ENCODE results near the gene LRRC8C. TPM values are rescaled to one million over a fixed set of nuclear protein-coding genes. Genes with fewer than 3 reads are reported as not detected.

LRRC8C gene
- total and polyA plus RNA-seq, 2 of the 8 experiments (the other 6 are each of a cell fraction or from before 2014, with no cell fraction given), result 1.1 to 2.1 TPM

GRCh38 chr1:89758156-89758555 is 125.2 kb downstream of the LRRC8C start:
- TF ChIP-seq RBBP5 (IDR thresholded peaks at IDR 0.05; ENCODE audit: borderline replicate concordance, low read depth, low read length) (no peak), SIRT6 (IDR thresholded peaks at IDR 0.05; ENCODE audit: low read length) (no peak), TAF7 (optimal IDR thresholded peaks at IDR 0.05; ENCODE audit: borderline replicate concordance, low read depth, low read length) (no peak), BACH1 (IDR thresholded peaks at IDR 0.05; ENCODE audit: low read length) (no peak), POLR2AphosphoS5 (IDR thresholded peaks at IDR 0.05; ENCODE audit: low read depth, low read length) (no peak), SUZ12 (IDR thresholded peaks at IDR 0.05; ENCODE audit: low read length) (no peak), POU5F1 (IDR thresholded peaks at IDR 0.05; ENCODE audit: low read depth, low read length) (no peak)
- no peak overlapping the region for H2BK120ac ChIP-seq (replicated peaks; ENCODE audit: low read depth, low read length)
- H3K23me2 ChIP-seq (ENCODE audit: low read depth, low read length), result peaks cover 1% of the 10 kb centered on the region; the same call in 1 of the 2 replicates
- H3K27ac ChIP-seq (ENCODE audit: low read depth, low read length), result no peak overlapping the region
- WGBS, 2 experiments (ENCODE audit: extremely low coverage in 1 of 2, insufficient coverage in 1 of 2, insufficient read length in 1 of 2, insufficient replicate concordance in 2 of 2, low coverage in 1 of 2, low lambda C conversion rate in 2 of 2, missing lambda C conversion rate in 1 of 2), result 96% methylated on average over 2 of the region's 2 CpGs; no CpG with 5 or more reads in 1 of the 2 experiments
- no peak overlapping the region for H3K4me3 ChIP-seq (ENCODE audit: extremely low read depth in 1 of 4, insufficient read depth in 2 of 4, low read depth in 3 of 4, low read length in 4 of 4)
- H2AK5ac ChIP-seq (ENCODE audit: low read depth, low read length), result no peak overlapping the region
- H4K5ac ChIP-seq (ENCODE audit: insufficient read length, low read depth, low read length), result no peak overlapping the region
- no peak overlapping the region for H3K4me2 ChIP-seq (ENCODE audit: insufficient read depth in 1 of 2, low read depth in 2 of 2, low read length in 2 of 2)
- DNase-seq (ENCODE audit: low read depth in 1 of 2, low spot score in 2 of 2) (no peak), FAIRE-seq (no peak)
- H2BK5ac ChIP-seq (ENCODE audit: low read depth, low read length), result no peak overlapping the region
- H3K23ac ChIP-seq (ENCODE audit: insufficient read length), result no peak overlapping the region
- peak overlapping the region; percentile 36; the same call in 1 of the 2 replicates for H2AFZ ChIP-seq (ENCODE audit: low read length)
- H3K56ac ChIP-seq (replicated peaks; ENCODE audit: insufficient read length, low read depth, low read length), result no peak overlapping the region
- no peak overlapping the region for H4K91ac ChIP-seq (replicated peaks; ENCODE audit: insufficient read length, low read length)
- peaks cover 0 to 9% (median 9%) of the 10 kb centered on the region in 4 experiments; a peak in 4 of 7 replicates for H3K27me3 ChIP-seq (replicated peaks in 1 of 4; ENCODE audit: control insufficient read depth in 3 of 4, extremely low read depth in 1 of 4, insufficient read depth in 3 of 4, low read length in 3 of 4)
- H3K36me3 ChIP-seq (ENCODE audit: control insufficient read depth in 2 of 4, insufficient read depth in 4 of 4, low read length in 3 of 4), result no peaks in the 10 kb centered on the region
- H3K9me3 ChIP-seq (ENCODE audit: insufficient read depth in 2 of 2, low read depth in 1 of 2, low read length in 1 of 2), result no peaks in the 10 kb centered on the region
- peaks cover 0 to 3% (median 2%) of the 10 kb centered on the region in 4 experiments; a peak in 2 of 7 replicates for H3K4me1 ChIP-seq (replicated peaks in 1 of 4; ENCODE audit: control insufficient read depth in 3 of 4, insufficient read depth in 4 of 4, low read length in 3 of 4)
- no peak overlapping the region for H2BK20ac ChIP-seq (ENCODE audit: low read length)
- H3K79me2 ChIP-seq (ENCODE audit: control insufficient read depth in 1 of 2, insufficient read depth in 2 of 2, low read length in 2 of 2), result no peaks in the 10 kb centered on the region
- no peak overlapping the region for H3K18ac ChIP-seq (ENCODE audit: extremely low read depth, low read length)
- CTCF ChIA-PET (ENCODE audit: partially characterized antibody), result interaction anchor here (0.7 to 1.4 kb wide), 4 partner anchors 8 to 394 kb away, joined by 3 to 4 read pairs (median 3); partner anchors contain the start of gene GBP6
- no peak overlapping the region for H3K14ac ChIP-seq (ENCODE audit: insufficient read length)
- no peak overlapping the region for H3K4ac ChIP-seq (replicated peaks; ENCODE audit: insufficient read length, low read depth, low read length)
- no peak overlapping the region for H2BK12ac ChIP-seq (ENCODE audit: low read depth, low read length)
- no peaks in the 10 kb centered on the region for H3K79me1 ChIP-seq (ENCODE audit: low read depth, low read length)
- no peak overlapping the region for H2BK15ac ChIP-seq (ENCODE audit: low read length)
- no peak overlapping the region for H4K8ac ChIP-seq (ENCODE audit: extremely low read depth, insufficient read depth, low read length)
- H3K9ac ChIP-seq (replicated peaks in 1 of 4; ENCODE audit: extremely low read depth in 1 of 4, low read depth in 3 of 4, low read length in 3 of 4), result no peak overlapping the region
- POLR2A ChIA-PET (ENCODE audit: partially characterized antibody), result interaction anchor here (0.6 kb wide), 1 partner anchor 37 kb away, joined by 3 read pairs; no protein-coding TSS in a partner anchor
- peaks cover 0 to 2% of the 10 kb centered on the region in 2 experiments for H4K20me1 ChIP-seq (replicated peaks in 1 of 2; ENCODE audit: control insufficient read depth in 1 of 2, insufficient read depth in 2 of 2, low read length in 2 of 2)

All from H1 (cell line).